HCT116 (cell line): ENCODE results near the gene DOK6. TPM values are rescaled to one million over a fixed set of nuclear protein-coding genes. Genes with fewer than 3 reads are reported as not detected.

Experiments
- ATAC-seq: fragments of 200-7000 bp; cut with Tn5 transposase; 2 replicates; pipeline ENCODE4 v1.9.1; 2020; ENCODE audit warnings: mild to moderate bottlenecking, moderate library complexity
- BruUV-seq: library from RNA; stranded (reverse); fragments of 400-500 nt; replicated peaks from 2 replicates; lab custom pipeline; 2021; lab: Mats Ljungman, UMichigan
- CTCF ChIA-PET: fragments of 300-600 bp; sonication (Branson Sonifier 250); formaldehyde crosslinking; loops from one replicate; lab custom pipeline; 2021; ENCODE audit warnings: antibody characterized with exemption; lab: Charles Lee
- POLR2A ChIA-PET: fragments of 300-600, 350-600 bp; sonication (Branson Sonifier 250); formaldehyde crosslinking; loops from one replicate; lab custom pipeline; 2021; ENCODE audit warnings: antibody characterized with exemption; lab: Charles Lee
- RAD21 ChIA-PET, 2 experiments: fragments of 300-600 bp; sonication (Branson Sonifier 250); formaldehyde crosslinking; loops; one replicate each; lab custom pipeline; 2023; ENCODE audit warnings: low total read pairs in 2 of 2; ENCODE audit not compliant: uncharacterized antibody in 2 of 2, unreplicated experiment in 2 of 2, low non-redundant PET in 1 of 2; lab: Charles Lee
- DNase-seq: peaks from one replicate; pipeline ENCODE4 v3.0.0-alpha.2; 2010; ENCODE audit warnings: low read depth, low spot score
- H2AFZ ChIP-seq: fragments of 200-600 bp; shearing (Covaris generic), sonication (generic); 2 replicates; pipeline ENCODE4 v1.6.1; 2017; ENCODE audit warnings: low read depth, mixed run types, mixed read lengths, antibody characterized with exemption, low read length; ENCODE audit not compliant: poor library complexity, severe bottlenecking
- H3K27ac ChIP-seq: 2 replicates; pipeline ENCODE4 v1.5.1; 2012; ENCODE audit warnings: low read depth, low read length
- H3K27me3 ChIP-seq: fragments of 200-600 bp; sonication (generic); 2 replicates; pipeline ENCODE4 v1.6.1; 2016; ENCODE audit warnings: mixed run types, low read length, mixed read lengths; ENCODE audit not compliant: insufficient read depth
- H3K36me3 ChIP-seq, 2 experiments: fragments of 200-500 bp in 1 of 2; fragments of 200-600 bp in 1 of 2; sonication (Bioruptor generic) in 1 of 2; sonication (generic) in 1 of 2; 2 replicates each; pipeline versions ENCODE4 v1.5.1 to v1.6.1; 2014 to 2016; ENCODE audit warnings: low read length in 2 of 2, inconsistent platforms in 1 of 2, mixed read lengths in 1 of 2, mixed run types in 1 of 2; ENCODE audit not compliant: insufficient read depth in 2 of 2, control insufficient read depth in 1 of 2
- H3K4me1 ChIP-seq, 2 experiments: fragments of 200-600 bp in 1 of 2; sonication (generic) in 1 of 2; 2 replicates each; pipeline versions ENCODE4 v1.5.1 to v1.6.1; 2012 to 2017; ENCODE audit warnings: low read length in 2 of 2, inconsistent platforms in 1 of 2, mild to moderate bottlenecking in 1 of 2, mixed read lengths in 1 of 2, mixed run types in 1 of 2, moderate library complexity in 1 of 2; ENCODE audit not compliant: insufficient read depth in 2 of 2, control insufficient read depth in 1 of 2
- H3K4me2 ChIP-seq: fragments of 200-600 bp; sonication (generic); 2 replicates; pipeline ENCODE4 v1.6.1; 2017; ENCODE audit warnings: mixed run types, low read length, mixed read lengths
- H3K4me3 ChIP-seq, 2 experiments: fragments of 200-600 bp in 1 of 2; sonication (generic) in 1 of 2; replicated peaks in 1 of 2; 2 replicates each; pipeline ENCODE4 v1.5.1; 2011 to 2016; ENCODE audit warnings: low read length in 2 of 2, control low read depth in 1 of 2, low read depth in 1 of 2, mild to moderate bottlenecking in 1 of 2, mixed read lengths in 1 of 2, mixed run types in 1 of 2
- H3K79me2 ChIP-seq: fragments of 200-600 bp; sonication (generic); 2 replicates; pipeline ENCODE4 v1.6.1; 2017; ENCODE audit warnings: mild to moderate bottlenecking, mixed run types, low read length, moderate library complexity, mixed read lengths; ENCODE audit not compliant: insufficient read depth
- H3K9ac ChIP-seq: fragments of 200-600 bp; sonication (generic); 2 replicates; pipeline ENCODE4 v1.6.1; 2016; ENCODE audit warnings: low read length, mixed read lengths
- H3K9me2 ChIP-seq: fragments of 200-600 bp; sonication (generic), shearing (Covaris generic); 2 replicates; pipeline ENCODE4 v1.6.1; 2017; ENCODE audit warnings: mixed run types, mild to moderate bottlenecking, moderate library complexity; ENCODE audit not compliant: insufficient read depth
- H3K9me3 ChIP-seq, 2 experiments: fragments of 200-500 bp in 1 of 2; fragments of 200-600 bp in 1 of 2; sonication (Bioruptor generic) in 1 of 2; sonication (generic) in 1 of 2; 2 replicates each; pipeline ENCODE4 v1.6.1; 2014 to 2017; ENCODE audit warnings: low read length in 2 of 2, mixed read lengths in 2 of 2, inconsistent platforms in 1 of 2, low read depth in 1 of 2, mild to moderate bottlenecking in 1 of 2, mixed run types in 1 of 2, moderate library complexity in 1 of 2; ENCODE audit not compliant: control insufficient read depth in 1 of 2, insufficient read depth in 1 of 2
- H4K20me1 ChIP-seq: fragments of 200-600 bp; sonication (generic), shearing (Covaris generic); 2 replicates; pipeline ENCODE4 v1.6.1; 2017; ENCODE audit warnings: mixed run types, mild to moderate bottlenecking, moderate library complexity; ENCODE audit not compliant: insufficient read depth
- CBX3 ChIP-seq: IDR thresholded peaks from 2 replicates; pipeline ENCODE4 v1.6.1; 2012; ENCODE audit warnings: low read depth
- CEBPB ChIP-seq: IDR thresholded peaks from 2 replicates; pipeline ENCODE4 v1.6.1; 2012; ENCODE audit warnings: low read depth
- EGR1 ChIP-seq: IDR thresholded peaks from 2 replicates; pipeline ENCODE4 v1.6.1; 2012; ENCODE audit warnings: low read depth
- EZH2 ChIP-seq: fragments of 200-600 bp; sonication (generic); IDR thresholded peaks from 2 replicates; pipeline ENCODE4 v1.6.1; 2017; ENCODE audit warnings: antibody characterized with exemption, mixed run types
- EZH2phosphoT487 ChIP-seq: fragments of 200-600 bp; IDR thresholded peaks from 2 replicates; pipeline ENCODE4 v1.6.1; 2018; ENCODE audit warnings: antibody characterized with exemption, borderline replicate concordance
- FOSL1 ChIP-seq: IDR thresholded peaks from 2 replicates; pipeline ENCODE4 v1.6.1; 2012; ENCODE audit warnings: low read depth
- MAX ChIP-seq: IDR thresholded peaks from 2 replicates; pipeline ENCODE4 v1.6.1; 2012
- POLR2A ChIP-seq: IDR thresholded peaks from 2 replicates; pipeline ENCODE4 v1.7.0; 2011; ENCODE audit warnings: borderline replicate concordance; ENCODE audit not compliant: insufficient read depth, insufficient read length; ENCODE audit errors: extremely low read depth
- POLR2AphosphoS5 ChIP-seq: IDR thresholded peaks from 2 replicates; pipeline ENCODE4 v1.6.1; 2011; ENCODE audit warnings: mild to moderate bottlenecking, low read depth, low read length, moderate library complexity
- RAD21 ChIP-seq: IDR thresholded peaks from 2 replicates; pipeline ENCODE4 v1.6.1; 2012; ENCODE audit warnings: low read depth, mild to moderate bottlenecking
- SRF ChIP-seq: IDR thresholded peaks from 2 replicates; pipeline ENCODE4 v1.6.1; 2012; ENCODE audit warnings: low read depth
- YY1 ChIP-seq: IDR thresholded peaks from 2 replicates; pipeline ENCODE4 v1.6.1; 2011; ENCODE audit warnings: low read length, low read depth, moderate library complexity, mild to moderate bottlenecking; ENCODE audit not compliant: insufficient replicate concordance; ENCODE audit errors: extremely low read depth
- ZFX ChIP-seq: fragments of 450-650 bp; IDR thresholded peaks from 2 replicates; pipeline ENCODE4 v1.6.1; 2017
- ZNF274 ChIP-seq: fragments of 200-500 bp; sonication (Bioruptor generic); IDR thresholded peaks from 2 replicates; pipeline ENCODE4 v1.6.1; 2014; ENCODE audit warnings: mild to moderate bottlenecking, low read depth, low read length, inconsistent platforms
- intact Hi-C: fragments of 100-400 bp; cut with micrococcal nuclease; formaldehyde crosslinking; loops from 2 replicates; pipeline ENCODE4 v1.10.0; 2022
- total RNA-seq: library from RNA; stranded (reverse); gene quantifications from one replicate; pipeline ENCODE4 v1.2.1, GENCODE V29; 2021; ENCODE audit not compliant: unreplicated experiment
- TF ChIP-seq, protein P1 (sequence below), 3 experiments: fragments of 200-600 bp in 1 of 3; sonication (generic) in 1 of 3; IDR thresholded peaks in 2 of 3; conservative IDR thresholded peaks in 1 of 3; 2 replicates each; pipeline ENCODE4 v1.5.1; 2012 to 2017; ENCODE audit warnings: low read depth in 2 of 3, low read length in 2 of 3, antibody characterized with exemption in 1 of 3, borderline replicate concordance in 1 of 3, control low read depth in 1 of 3, mild to moderate bottlenecking in 1 of 3, mixed read lengths in 1 of 3, mixed run types in 1 of 3, moderate library complexity in 1 of 3; ENCODE audit not compliant: insufficient read depth in 1 of 3
- TF ChIP-seq, protein P2 (sequence below): IDR thresholded peaks from 2 replicates; pipeline ENCODE4 v1.6.1; 2012

DOK6 gene
- total RNA-seq, 1 experiment from 2014 or later: not detected

- ChIA-PET RAD21 (no interaction called here), POLR2A (no interaction called here), CTCF (no interaction called here)
- intact Hi-C loops: no loop called here
- H3K9me3 ChIP-seq: no peaks in the 10 kb centered on the region
- no peak overlapping the region for H2AFZ ChIP-seq
- H3K36me3 ChIP-seq: no peaks in the 10 kb centered on the region
- DNase-seq (no peak), ATAC-seq (no peak)
- no peak overlapping the region for H3K4me2 ChIP-seq
- no peaks in the 10 kb centered on the region for H3K79me2 ChIP-seq
- TF ChIP-seq ZNF274 (no peak), RAD21 (no peak), EGR1 (no peak), POLR2AphosphoS5 (no peak), MAX (no peak), FOSL1 (no peak), EZH2phosphoT487 (no peak), CBX3 (no peak), POLR2A (no peak), CEBPB (no peak), SRF (no peak), YY1 (no peak), ZFX (no peak), EZH2 (no peak)
- TF ChIP-seq, protein P1, sequence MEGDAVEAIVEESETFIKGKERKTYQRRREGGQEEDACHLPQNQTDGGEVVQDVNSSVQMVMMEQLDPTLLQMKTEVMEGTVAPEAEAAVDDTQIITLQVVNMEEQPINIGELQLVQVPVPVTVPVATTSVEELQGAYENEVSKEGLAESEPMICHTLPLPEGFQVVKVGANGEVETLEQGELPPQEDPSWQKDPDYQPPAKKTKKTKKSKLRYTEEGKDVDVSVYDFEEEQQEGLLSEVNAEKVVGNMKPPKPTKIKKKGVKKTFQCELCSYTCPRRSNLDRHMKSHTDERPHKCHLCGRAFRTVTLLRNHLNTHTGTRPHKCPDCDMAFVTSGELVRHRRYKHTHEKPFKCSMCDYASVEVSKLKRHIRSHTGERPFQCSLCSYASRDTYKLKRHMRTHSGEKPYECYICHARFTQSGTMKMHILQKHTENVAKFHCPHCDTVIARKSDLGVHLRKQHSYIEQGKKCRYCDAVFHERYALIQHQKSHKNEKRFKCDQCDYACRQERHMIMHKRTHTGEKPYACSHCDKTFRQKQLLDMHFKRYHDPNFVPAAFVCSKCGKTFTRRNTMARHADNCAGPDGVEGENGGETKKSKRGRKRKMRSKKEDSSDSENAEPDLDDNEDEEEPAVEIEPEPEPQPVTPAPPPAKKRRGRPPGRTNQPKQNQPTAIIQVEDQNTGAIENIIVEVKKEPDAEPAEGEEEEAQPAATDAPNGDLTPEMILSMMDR (IDR thresholded peaks at IDR 0.05 in 2 of 3, conservative IDR thresholded peaks at IDR 0.05 in 1 of 3; ENCODE audit: borderline replicate concordance in 1 of 3, insufficient read depth in 1 of 3, low read depth in 2 of 3, low read length in 2 of 3): no peak
- TF ChIP-seq, protein P2, sequence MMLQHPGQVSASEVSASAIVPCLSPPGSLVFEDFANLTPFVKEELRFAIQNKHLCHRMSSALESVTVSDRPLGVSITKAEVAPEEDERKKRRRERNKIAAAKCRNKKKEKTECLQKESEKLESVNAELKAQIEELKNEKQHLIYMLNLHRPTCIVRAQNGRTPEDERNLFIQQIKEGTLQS: no peak
- H3K4me1 ChIP-seq: no peaks in the 10 kb centered on the region
- H3K9me2 ChIP-seq: no peaks in the 10 kb centered on the region
- no peak overlapping the region for H3K4me3 ChIP-seq
- BruUV-seq: no TSS peak
- H3K27ac ChIP-seq: no peak overlapping the region
- no peaks in the 10 kb centered on the region; the same call in 1 of the 2 replicates for H4K20me1 ChIP-seq
- no peak overlapping the region for H3K9ac ChIP-seq
- no peaks in the 10 kb centered on the region for H3K27me3 ChIP-seq
Observed at GRCh38 chr18:69617408-69617807, 216.7 kb downstream of the DOK6 start.
